Osteoblast (primary cell): ENCODE results near the gene GKN1. TPM values are rescaled to one million over a fixed set of nuclear protein-coding genes. Genes with fewer than 3 reads are reported as not detected.

Experiments used
- DNase-seq: peaks from one replicate; pipeline ENCODE4 v3.0.0; 2011; ENCODE audit warnings: low spot score, mixed read lengths; ENCODE audit not compliant: insufficient read length; ENCODE audit errors: missing footprints
- H2AFZ ChIP-seq: 2 replicates; pipeline ENCODE4 v1.6.0; 2011; ENCODE audit warnings: mild to moderate bottlenecking, low read length
- H3K27ac ChIP-seq: 2 replicates; pipeline ENCODE4 v1.5.1; 2011; ENCODE audit warnings: mild to moderate bottlenecking, low read depth, low read length, moderate library complexity
- H3K27me3 ChIP-seq: 2 replicates; pipeline ENCODE4 v1.6.0; 2012; ENCODE audit warnings: mild to moderate bottlenecking, control low read depth, inconsistent platforms, low read length, moderate library complexity; ENCODE audit not compliant: insufficient read depth
- H3K36me3 ChIP-seq: 2 replicates; pipeline ENCODE4 v1.5.1; 2011; ENCODE audit warnings: mild to moderate bottlenecking, low read length, control low read depth, moderate library complexity; ENCODE audit not compliant: insufficient read depth
- H3K4me1 ChIP-seq: 2 replicates; pipeline ENCODE4 v1.5.1; 2011; ENCODE audit warnings: mild to moderate bottlenecking, low read length, control low read depth, moderate library complexity; ENCODE audit not compliant: insufficient read depth
- H3K4me2 ChIP-seq: 2 replicates; pipeline ENCODE4 v1.6.0; 2011; ENCODE audit warnings: mild to moderate bottlenecking, low read length; ENCODE audit not compliant: insufficient read depth
- H3K4me3 ChIP-seq: fragments of 200-600 bp; sonication (generic); 3 replicates; pipeline ENCODE4 v1.5.1; 2012; ENCODE audit warnings: mild to moderate bottlenecking, low read length, inconsistent platforms; ENCODE audit not compliant: insufficient read depth
- H3K79me2 ChIP-seq: 2 replicates; pipeline ENCODE4 v1.6.0; 2012; ENCODE audit warnings: mild to moderate bottlenecking, low read length, control low read depth, inconsistent platforms; ENCODE audit not compliant: insufficient read depth
- H3K9me3 ChIP-seq: 2 replicates; pipeline ENCODE4 v1.5.1; 2011; ENCODE audit warnings: low read depth, low read length, control low read depth
- H4K20me1 ChIP-seq: 2 replicates; pipeline ENCODE4 v1.6.0; 2012; ENCODE audit warnings: mild to moderate bottlenecking, low read length, control low read depth; ENCODE audit not compliant: insufficient read depth
- CTCF ChIP-seq: IDR thresholded peaks from 2 replicates; pipeline ENCODE4 v1.5.1; 2011; ENCODE audit warnings: mild to moderate bottlenecking, low read depth, low read length, moderate library complexity; ENCODE audit errors: extremely low read depth
- total RNA-seq: library from RNA; depleted of rRNA; stranded (reverse); fragments of >200 nt; gene quantifications from 2 replicates; pipeline ENCODE4 v1.2.3, GENCODE V29; 2012

Gene GKN1
- total RNA-seq, 1 donor, result not detected

- H3K4me1 ChIP-seq, result peaks cover 14% of the 10 kb centered on the region
- H3K27me3 ChIP-seq, result no peaks in the 10 kb centered on the region
- H3K79me2 ChIP-seq, result no peaks in the 10 kb centered on the region
- no peak for TF ChIP-seq CTCF
- H3K4me2 ChIP-seq, result no peak overlapping the region
- H3K9me3 ChIP-seq, result no peaks in the 10 kb centered on the region
- no peaks in the 10 kb centered on the region for H3K36me3 ChIP-seq
- no peak for DNase-seq
- H4K20me1 ChIP-seq, result no peaks in the 10 kb centered on the region
- H3K27ac ChIP-seq, result no peak overlapping the region
- H2AFZ ChIP-seq, result no peak overlapping the region
- H3K4me3 ChIP-seq, result no peak overlapping the region
Observed at GRCh38 chr2:68938938-68939337, 35.5 kb upstream of the GKN1 start.

GRCh38 chr2:68939962-68940361, 34.5 kb upstream of the GKN1 start:
- Histone ChIP-seq H3K36me3 (no peaks in the 10 kb centered on the region), H3K4me3 (no peak overlapping the region), H3K79me2 (no peaks in the 10 kb centered on the region), H3K4me2 (no peak overlapping the region), H4K20me1 (no peaks in the 10 kb centered on the region), H2AFZ (no peak overlapping the region), H3K9me3 (no peaks in the 10 kb centered on the region), H3K4me1 (peaks cover 14% of the 10 kb centered on the region), H3K27ac (no peak overlapping the region), H3K27me3 (no peaks in the 10 kb centered on the region)
- DNase-seq, result no peak
- no peak for TF ChIP-seq CTCF

- no peaks in the 10 kb centered on the region for H3K36me3 ChIP-seq
- no peak for TF ChIP-seq CTCF
- peaks cover 14% of the 10 kb centered on the region for H3K4me1 ChIP-seq
- no peaks in the 10 kb centered on the region for H3K9me3 ChIP-seq
- no peaks in the 10 kb centered on the region for H3K79me2 ChIP-seq
- no peak overlapping the region for H3K27ac ChIP-seq
- H4K20me1 ChIP-seq, result no peaks in the 10 kb centered on the region
- H3K4me2 ChIP-seq, result no peak overlapping the region
- H3K27me3 ChIP-seq, result no peaks in the 10 kb centered on the region
- no peak overlapping the region for H2AFZ ChIP-seq
- no peak overlapping the region for H3K4me3 ChIP-seq
- DNase-seq, result no peak
Observed at GRCh38 chr2:68940369-68940768, 34.1 kb upstream of the GKN1 start.

GRCh38 chr2:68942827-68943226, 31.6 kb upstream of the GKN1 start:
- no peaks in the 10 kb centered on the region for H4K20me1 ChIP-seq
- no peak overlapping the region for H3K4me2 ChIP-seq
- no peaks in the 10 kb centered on the region for H3K4me1 ChIP-seq
- H2AFZ ChIP-seq, result no peak overlapping the region
- H3K9me3 ChIP-seq, result no peaks in the 10 kb centered on the region
- H3K36me3 ChIP-seq, result no peaks in the 10 kb centered on the region
- no peaks in the 10 kb centered on the region for H3K79me2 ChIP-seq
- no peak for TF ChIP-seq CTCF
- H3K27ac ChIP-seq, result no peak overlapping the region
- no peak for DNase-seq
- no peaks in the 10 kb centered on the region for H3K27me3 ChIP-seq
- H3K4me3 ChIP-seq, result no peak overlapping the region
